NK-92 treated with Interleukin-12 subunit alpha and Interleukin-12 subunit beta, amount 100 ng/mL, for 24 hours (cell line): Measurements from ENCODE around the gene SHOC1.
"Not testable (repeated sequence)": the region's sequence is repeated elsewhere in the genome, so short reads cannot be mapped to it uniquely, and the experiment has no call there.

Experiments
- DNase-seq: peaks from one replicate; lab custom pipeline; 2025; lab: John Stamatoyannopoulos, UW

The SHOC1 gene

GRCh38 chr9:111805262-111805661, 10.5 kb upstream of the SHOC1 start:
- no peak for DNase-seq

- DNase-seq, result no peak
Measured at GRCh38 chr9:111804636-111805035, 9.9 kb upstream of the SHOC1 start.

GRCh38 chr9:111803924-111804323, 9.2 kb upstream of the SHOC1 start:
- no peak for DNase-seq

- DNase-seq, result no peak
Measured at GRCh38 chr9:111799915-111800526, 5.3 kb upstream of the SHOC1 start.

- DNase-seq, result no peak
Measured at GRCh38 chr9:111799506-111799905, 4.8 kb upstream of the SHOC1 start.

- DNase-seq, result no peak
Measured at GRCh38 chr9:111798786-111799185, 4.0 kb upstream of the SHOC1 start.

GRCh38 chr9:111795557-111795839, 761 bp upstream of the SHOC1 start:
- no peak for DNase-seq

GRCh38 chr9:111791821-111792220, 2.9 kb downstream of the SHOC1 start:
- not testable (repeated sequence) for DNase-seq

GRCh38 chr9:111789881-111790280, 4.9 kb downstream of the SHOC1 start:
- DNase-seq, result no peak

GRCh38 chr9:111783857-111784256, 10.9 kb downstream of the SHOC1 start:
- DNase-seq, result no peak

- no peak for DNase-seq
Measured at GRCh38 chr9:111783424-111783823, 11.3 kb downstream of the SHOC1 start.

- DNase-seq, result no peak
Measured at GRCh38 chr9:111766066-111766465, 28.7 kb downstream of the SHOC1 start.

- no peak for DNase-seq
Measured at GRCh38 chr9:111762556-111762955, 32.2 kb downstream of the SHOC1 start.

GRCh38 chr9:111759762-111760639, 34.7 kb downstream of the SHOC1 start:
- peak; percentile 1 for DNase-seq

- no peak for DNase-seq
Measured at GRCh38 chr9:111754800-111755199, 39.9 kb downstream of the SHOC1 start.

- no peak for DNase-seq
Measured at GRCh38 chr9:111752455-111752854, 42.3 kb downstream of the SHOC1 start.
